ENCODE measurements around the gene PHACTR2. TPM values are rescaled to one million over a fixed set of nuclear protein-coding genes. Genes with fewer than 3 reads are reported as not detected.

PHACTR2 gene
- total RNA-seq, 4 donors from 2014 or later, result 95.0 to 127 (median 111) TPM

- intact Hi-C loops (cut with DNase I), result no loop called here
- Histone ChIP-seq H3K4me1 (peaks cover 54 to 66% of the 10 kb centered on the region in 2 donors), H3K27ac (peak overlapping the region; percentile 85 to 97 (median 89)), H3K27me3 (no peaks in the 10 kb centered on the region), H3K9me3 (no peaks in the 10 kb centered on the region), H3K36me3 (no peaks in the 10 kb centered on the region), H3K4me3 (replicated peaks in 1 of 3) (no peak overlapping the region)
- 19 to 27% methylated on average over 12 of the region's 12 CpGs for WGBS, 2 donors
- DNase-seq, result peak; percentile 65 to 68
- TF ChIP-seq, protein P1, sequence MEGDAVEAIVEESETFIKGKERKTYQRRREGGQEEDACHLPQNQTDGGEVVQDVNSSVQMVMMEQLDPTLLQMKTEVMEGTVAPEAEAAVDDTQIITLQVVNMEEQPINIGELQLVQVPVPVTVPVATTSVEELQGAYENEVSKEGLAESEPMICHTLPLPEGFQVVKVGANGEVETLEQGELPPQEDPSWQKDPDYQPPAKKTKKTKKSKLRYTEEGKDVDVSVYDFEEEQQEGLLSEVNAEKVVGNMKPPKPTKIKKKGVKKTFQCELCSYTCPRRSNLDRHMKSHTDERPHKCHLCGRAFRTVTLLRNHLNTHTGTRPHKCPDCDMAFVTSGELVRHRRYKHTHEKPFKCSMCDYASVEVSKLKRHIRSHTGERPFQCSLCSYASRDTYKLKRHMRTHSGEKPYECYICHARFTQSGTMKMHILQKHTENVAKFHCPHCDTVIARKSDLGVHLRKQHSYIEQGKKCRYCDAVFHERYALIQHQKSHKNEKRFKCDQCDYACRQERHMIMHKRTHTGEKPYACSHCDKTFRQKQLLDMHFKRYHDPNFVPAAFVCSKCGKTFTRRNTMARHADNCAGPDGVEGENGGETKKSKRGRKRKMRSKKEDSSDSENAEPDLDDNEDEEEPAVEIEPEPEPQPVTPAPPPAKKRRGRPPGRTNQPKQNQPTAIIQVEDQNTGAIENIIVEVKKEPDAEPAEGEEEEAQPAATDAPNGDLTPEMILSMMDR (IDR thresholded peaks at IDR 0.05), result no peak
- TF ChIP-seq POLR2A (IDR thresholded peaks at IDR 0.05), result peak in 1 of 2 donors; percentile 22
Observed at GRCh38 chr6:143743301-143744166, 65.8 kb downstream of the PHACTR2 start.

DNA sequence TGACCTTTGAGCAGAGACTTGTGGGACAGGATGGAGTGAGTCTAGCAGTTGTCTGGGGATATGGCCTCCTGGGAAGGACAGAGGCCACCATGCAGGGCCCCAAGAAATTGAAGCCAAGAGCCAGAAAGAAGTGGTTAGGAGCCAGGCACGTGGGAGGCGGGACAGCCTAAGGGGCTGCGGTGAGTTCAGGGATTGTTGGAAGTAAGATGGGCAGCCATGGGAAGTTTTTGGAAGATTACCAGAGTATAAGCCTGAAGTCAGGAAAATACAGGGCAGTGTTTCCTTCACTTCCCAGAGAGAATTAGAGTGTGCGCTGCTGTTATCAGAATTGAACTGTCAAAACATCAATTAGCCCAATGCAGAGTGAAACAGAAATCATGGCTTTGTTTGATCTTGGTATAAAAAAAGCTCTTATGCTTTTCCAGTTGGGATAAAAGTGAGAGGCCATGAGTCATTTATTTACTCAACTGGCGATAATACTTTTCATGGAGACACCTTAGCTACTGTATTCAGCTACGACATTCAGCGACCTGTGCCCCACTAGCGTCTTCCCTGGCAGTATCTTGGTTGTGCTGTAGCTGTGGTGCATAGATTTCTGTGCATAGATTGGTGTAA is 66.9 kb downstream of the PHACTR2 start:
- TF ChIP-seq POLR2A (IDR thresholded peaks at IDR 0.05), result no peak
- TF ChIP-seq, protein P1 (IDR thresholded peaks at IDR 0.05), result no peak
- Histone ChIP-seq H3K4me1 (peaks cover 62 to 73% of the 10 kb centered on the region in 2 donors), H3K9me3 (no peaks in the 10 kb centered on the region), H3K27me3 (no peaks in the 10 kb centered on the region), H3K27ac (peak overlapping the region; percentile 85 to 97 (median 89)), H3K36me3 (no peaks in the 10 kb centered on the region), H3K4me3 (replicated peaks in 1 of 3) (no peak overlapping the region)
- no peak for DNase-seq
- WGBS, 2 donors, result 55 to 59% methylated on average over 8 of the region's 8 CpGs
- intact Hi-C loops (cut with DNase I), result no loop called here

- H3K4me1 ChIP-seq, result peaks cover 69 to 80% of the 10 kb centered on the region in 2 donors
- WGBS, 2 donors, result 23 to 34% methylated on average over 22 of the region's 22 CpGs
- peak overlapping the region; percentile 89 to 97 (median 93) for H3K27ac ChIP-seq
- TF ChIP-seq POLR2A (IDR thresholded peaks at IDR 0.05), result peak in 1 of 2 donors; percentile 56
- TF ChIP-seq, protein P1 (IDR thresholded peaks at IDR 0.05), result no peak
- no peak overlapping the region for H3K4me3 ChIP-seq (replicated peaks in 1 of 3)
- DNase-seq, result peak; percentile 89 to 90
- H3K9me3 ChIP-seq, result no peaks in the 10 kb centered on the region
- intact Hi-C loops (cut with DNase I), result no loop called here
- H3K36me3 ChIP-seq, result no peaks in the 10 kb centered on the region
- H3K27me3 ChIP-seq, result no peaks in the 10 kb centered on the region
Observed at GRCh38 chr6:143745166-143746133, 67.7 kb downstream of the PHACTR2 start.

DNA sequence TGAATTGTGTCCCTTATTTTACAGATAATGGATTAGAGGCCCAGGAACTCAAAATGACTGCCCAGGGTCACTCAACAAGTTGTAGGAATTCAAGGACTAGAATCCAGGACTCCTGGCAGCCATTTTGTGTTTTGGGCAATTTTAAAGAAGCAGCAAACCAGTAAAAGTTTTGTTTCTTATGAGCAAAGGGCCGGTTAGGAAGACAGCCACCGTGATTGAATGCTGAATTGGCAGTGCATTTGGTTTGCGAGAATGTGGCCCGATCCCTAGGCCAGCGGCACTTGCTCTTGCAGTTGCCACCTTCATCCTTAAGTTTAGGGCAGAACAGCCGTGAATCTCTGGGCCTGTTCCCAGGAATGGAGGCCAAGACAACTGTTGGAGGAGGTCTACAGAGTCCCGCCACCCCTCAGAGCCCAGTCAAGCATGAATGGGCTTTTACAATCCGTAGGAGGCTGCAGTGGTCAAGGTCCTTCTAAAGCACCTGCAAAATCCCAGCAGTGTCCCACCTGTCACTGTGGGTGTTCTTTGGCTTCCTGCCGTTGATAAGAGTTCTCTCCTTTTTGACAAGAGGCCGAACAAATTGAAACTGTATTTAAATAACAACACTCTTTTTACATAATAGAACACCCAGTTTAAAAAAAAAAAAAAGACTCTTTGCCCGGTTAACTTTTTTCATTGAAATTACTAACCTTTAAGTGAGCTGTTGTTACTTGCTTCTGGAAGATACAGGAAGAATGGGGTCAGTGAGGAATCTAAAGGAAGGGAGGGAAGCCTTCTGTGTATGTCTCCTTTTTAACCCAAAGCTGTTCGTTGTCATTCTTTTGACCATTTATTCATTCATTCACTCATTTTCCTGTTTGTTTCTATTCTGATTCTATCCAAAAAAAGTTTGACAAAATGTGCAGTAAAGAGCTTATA is 68.7 kb downstream of the PHACTR2 start:
- H3K27me3 ChIP-seq, result no peaks in the 10 kb centered on the region
- H3K4me1 ChIP-seq, result peaks cover 75 to 86% of the 10 kb centered on the region in 2 donors
- no peaks in the 10 kb centered on the region for H3K9me3 ChIP-seq
- no peaks in the 10 kb centered on the region for H3K36me3 ChIP-seq
- peak overlapping the region; percentile 89 to 97 (median 93) for H3K27ac ChIP-seq
- TF ChIP-seq, protein P1 (IDR thresholded peaks at IDR 0.05), result no peak
- TF ChIP-seq POLR2A (IDR thresholded peaks at IDR 0.05), result peak in 1 of 2 donors; percentile 28
- intact Hi-C loops (cut with DNase I), result no loop called here
- DNase-seq, result peak; percentile 80
- 36 to 59% methylated on average over 11 to 12 of the region's 12 CpGs for WGBS, 2 donors
- no peak overlapping the region for H3K4me3 ChIP-seq (replicated peaks in 1 of 3)

Data from thyroid gland (tissue), 4 donors.